ENCODE measurements around the gene NPM1.

NPM1 gene

DNA sequence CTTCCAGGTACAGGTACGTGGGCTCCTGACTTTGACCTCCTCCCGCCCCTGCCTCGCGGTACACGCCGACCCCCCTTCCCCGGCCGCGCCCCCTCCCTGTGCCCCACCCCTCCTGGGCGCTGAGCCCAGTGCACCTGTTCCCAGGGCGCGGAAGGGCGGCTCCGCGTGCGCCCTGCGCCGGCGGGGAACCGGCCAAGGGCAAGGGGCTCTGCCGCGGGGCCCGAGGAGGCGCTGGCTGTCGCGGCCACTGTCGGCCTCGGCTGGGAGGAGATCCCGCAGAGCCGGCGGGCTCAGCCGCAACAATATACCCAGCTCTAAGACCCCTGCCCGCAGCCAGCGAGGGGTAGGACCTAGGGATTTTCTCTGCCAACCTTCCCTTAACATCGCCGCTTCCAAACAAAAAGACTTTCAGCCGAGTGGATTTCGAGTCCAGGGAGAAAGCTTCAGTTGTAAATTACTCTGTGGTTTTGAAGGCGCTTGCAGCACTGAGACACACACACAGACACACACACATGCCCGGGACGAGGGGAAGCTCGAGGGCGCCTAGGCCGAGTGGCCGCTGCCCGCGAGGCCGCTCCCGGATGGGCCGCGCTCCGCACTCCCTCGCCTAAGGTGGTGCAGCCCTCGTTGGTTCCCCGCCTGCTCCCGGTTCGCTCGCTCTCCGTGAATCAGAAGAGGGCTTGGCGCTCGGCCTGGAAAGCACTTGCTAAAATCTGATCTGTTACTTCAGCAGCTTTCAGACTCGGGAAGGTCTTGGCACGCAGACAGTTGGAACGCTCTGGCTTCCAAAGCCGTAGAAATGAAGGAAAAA, 33.0 kb downstream of the NPM1 start:
- peak overlapping the region in 1 of 2 donors; percentile 33 for H3K4me3 ChIP-seq (replicated peaks in 1 of 2; ENCODE audit: low read depth in 2 of 2, low read length in 2 of 2)
- no peak for TF ChIP-seq CTCF (IDR thresholded peaks at IDR 0.05; ENCODE audit: low read depth, low read length)

DNA sequence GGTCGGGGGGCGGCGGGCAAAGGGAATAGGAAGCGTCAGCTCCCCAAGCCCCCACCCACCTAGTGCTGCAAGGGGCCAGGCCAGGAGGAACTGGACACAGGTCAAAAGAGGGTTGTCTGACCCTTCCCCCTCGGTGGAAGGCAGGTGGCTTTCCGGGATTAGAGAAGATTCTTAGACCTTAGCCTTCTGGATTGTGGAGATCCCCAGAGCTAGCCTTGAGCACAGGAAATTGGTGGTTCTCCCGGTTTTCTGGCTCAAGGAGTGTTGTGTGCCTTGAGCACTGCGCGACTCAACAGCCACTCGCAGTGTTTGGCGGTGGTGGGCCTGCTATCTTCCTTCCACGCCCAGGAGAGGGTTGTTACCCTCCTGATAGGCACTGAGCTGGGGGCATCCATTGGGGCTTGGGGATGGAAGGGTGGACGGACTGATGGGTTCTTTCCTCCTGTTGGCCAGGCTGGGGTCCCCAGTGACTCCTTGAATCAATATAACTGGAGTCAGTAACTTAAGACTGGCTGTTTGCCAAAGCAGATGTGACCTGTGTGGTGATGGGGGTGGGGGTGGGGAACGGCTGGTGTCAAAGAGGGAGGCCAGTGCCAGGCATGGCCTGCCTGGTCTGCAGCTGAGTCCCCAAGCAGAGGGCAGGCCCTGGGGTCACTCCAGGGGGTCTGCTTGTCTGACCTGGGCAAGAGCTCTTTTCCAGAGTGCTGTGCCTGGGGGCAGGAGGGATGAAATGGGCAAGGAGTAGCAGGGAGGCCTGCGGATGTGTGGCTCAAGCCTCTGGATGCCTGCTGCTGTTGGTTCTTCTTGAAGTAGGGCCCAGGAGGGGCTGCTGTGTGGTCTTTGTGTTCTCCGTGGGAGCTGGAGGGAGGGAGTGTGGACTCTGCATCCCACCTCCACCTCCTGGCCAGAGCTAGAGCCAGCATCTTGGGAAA, 33.9 kb downstream of the NPM1 start:
- no peak for TF ChIP-seq CTCF (IDR thresholded peaks at IDR 0.05; ENCODE audit: low read depth, low read length)
- no peak for DNase-seq (ENCODE audit: low read depth in 2 of 2)
- no peak overlapping the region for H3K4me3 ChIP-seq (replicated peaks in 1 of 2; ENCODE audit: low read depth in 2 of 2, low read length in 2 of 2)

More for the DNA sequence above, 33.0 kb downstream of the NPM1 start:
- DNase-seq (ENCODE audit: low read depth in 2 of 2): peak; percentile 84 to 90

- DNase-seq (ENCODE audit: low read depth in 2 of 2): no peak
- no peak for TF ChIP-seq CTCF (IDR thresholded peaks at IDR 0.05; ENCODE audit: low read depth, low read length)
- no peak overlapping the region for H3K4me3 ChIP-seq (replicated peaks in 1 of 2; ENCODE audit: low read depth in 2 of 2, low read length in 2 of 2)
Measured at GRCh38 chr5:171422495-171422894, 34.8 kb downstream of the NPM1 start.

DNA sequence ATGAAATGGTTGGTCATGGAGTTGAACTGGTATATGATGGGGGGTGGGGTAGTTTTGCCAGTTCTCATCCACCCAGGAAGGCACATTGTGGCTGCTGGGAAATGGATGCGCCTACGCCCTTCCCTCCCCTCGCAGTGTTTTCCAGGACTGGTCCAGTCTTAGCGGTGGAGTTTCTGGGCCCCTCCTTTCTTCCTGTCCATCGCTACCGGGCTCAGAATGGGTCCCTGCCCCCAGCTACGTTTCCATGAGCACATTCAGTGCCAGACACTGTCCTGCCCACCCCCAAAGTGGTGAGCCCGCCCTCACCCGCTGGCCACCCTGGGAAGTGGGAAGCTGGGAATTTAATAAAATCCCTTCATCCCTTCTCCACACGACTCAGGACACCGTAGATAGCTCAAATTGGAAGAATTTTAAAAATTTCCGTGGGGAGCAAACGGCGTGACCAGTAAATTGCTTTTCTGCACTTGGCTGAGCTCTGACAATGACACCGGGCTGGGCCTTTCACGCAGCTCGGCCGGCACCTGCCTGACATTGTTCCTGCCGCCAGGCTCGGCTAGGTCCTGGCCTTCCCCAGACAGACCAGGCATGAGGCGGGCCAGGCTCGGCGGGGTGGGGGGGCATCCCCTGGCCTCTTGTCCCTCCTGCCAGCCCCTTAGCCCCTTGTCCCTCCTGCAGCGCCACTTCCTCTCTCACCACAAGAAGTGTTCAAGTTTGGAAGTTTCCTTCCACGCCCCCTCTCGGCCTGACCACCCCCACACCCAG, 35.4 kb downstream of the NPM1 start:
- H3K4me3 ChIP-seq (replicated peaks in 1 of 2; ENCODE audit: low read depth in 2 of 2, low read length in 2 of 2): no peak overlapping the region
- no peak for TF ChIP-seq CTCF (IDR thresholded peaks at IDR 0.05; ENCODE audit: low read depth, low read length)
- no peak for DNase-seq (ENCODE audit: low read depth in 2 of 2)

GRCh38 chr5:171424726-171425125, 37.1 kb downstream of the NPM1 start:
- H3K4me3 ChIP-seq (replicated peaks in 1 of 2; ENCODE audit: low read depth in 2 of 2, low read length in 2 of 2): no peak overlapping the region
- no peak for DNase-seq (ENCODE audit: low read depth in 2 of 2)
- no peak for TF ChIP-seq CTCF (IDR thresholded peaks at IDR 0.05; ENCODE audit: low read depth, low read length)

DNA sequence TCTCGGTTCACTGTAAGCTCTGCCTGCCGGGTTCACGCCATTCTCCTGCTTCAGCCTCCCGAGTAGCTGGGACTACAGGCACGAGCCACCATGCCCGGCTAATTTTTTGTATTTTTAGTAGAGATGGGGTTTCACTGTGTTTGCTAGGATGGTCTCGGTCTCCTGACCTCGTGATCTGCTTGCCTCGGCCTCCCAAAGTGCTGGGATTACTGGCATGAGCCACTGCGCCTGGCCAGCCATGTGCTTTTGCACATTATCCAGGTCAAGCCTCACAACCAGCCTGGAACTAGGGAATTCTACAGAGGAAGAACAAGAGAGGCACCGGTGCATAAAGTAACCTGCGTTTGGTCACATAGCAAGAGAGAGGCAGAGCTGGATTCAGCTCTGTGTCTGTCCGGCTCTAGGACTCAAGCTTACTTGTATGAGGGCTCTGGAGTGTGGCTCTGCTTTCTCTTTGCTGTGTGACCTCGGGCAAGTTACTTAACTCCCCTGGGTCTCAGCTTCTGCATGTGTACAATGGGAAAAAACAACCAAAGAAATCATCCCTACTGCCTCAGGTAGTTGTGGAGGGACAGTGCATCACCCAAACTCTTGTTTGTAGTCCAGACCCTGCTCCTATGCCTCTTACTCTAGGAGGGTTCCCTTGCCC, 38.1 kb downstream of the NPM1 start:
- TF ChIP-seq CTCF (IDR thresholded peaks at IDR 0.05; ENCODE audit: low read depth, low read length): no peak
- DNase-seq (ENCODE audit: low read depth in 2 of 2): no peak
- H3K4me3 ChIP-seq (replicated peaks in 1 of 2; ENCODE audit: low read depth in 2 of 2, low read length in 2 of 2): no peak overlapping the region

Measured in cardiac fibroblast (primary cell).